ENCODE results near the gene PTGS1. TPM values are rescaled to one million over a fixed set of nuclear protein-coding genes. Genes with fewer than 3 reads are reported as not detected.
"Not testable (repeated sequence)": the region's sequence is repeated elsewhere in the genome, so short reads cannot be mapped to it uniquely, and the experiment has no call there.

PTGS1 gene
- 10 to 100 TPM in 1 of 2 donors, 1 to 10 TPM in 1; 7.8 to 25.4 TPM for total RNA-seq
- long read RNA-seq, full-length matches to known transcripts: 3 of 6 reads
- long read RNA-seq, partial matches to known transcripts: 2 of 6 reads
- long read RNA-seq, other reads (novel, unspliced or antisense): 1 of 6 reads

GRCh38 chr9:122370869-122371755, at the start of gene PTGS1:
Gene PTGS1, plus strand, starts transcription at chr9:122371024. Its CDS starts 61 bp downstream, at chr9:122371085.
- ATAC-seq (peak; percentile 79), DNase-seq (peak; percentile 70 to 73)
- intact Hi-C loops (cut with DNase I, micrococcal nuclease): loop anchor here in 1 of 2 donors (10.0 kb wide), 1 partner anchor 84 kb away; no protein-coding TSS in a partner anchor

- intact Hi-C loops (cut with DNase I, micrococcal nuclease): no loop called here
- ATAC-seq: no peak
- no peak for DNase-seq
Observed at GRCh38 chr9:122322553-122322952, 48.3 kb upstream of the PTGS1 start.

GRCh38 chr9:122324665-122325064, 46.2 kb upstream of the PTGS1 start:
- not testable (repeated sequence) for ATAC-seq, DNase-seq

DNA sequence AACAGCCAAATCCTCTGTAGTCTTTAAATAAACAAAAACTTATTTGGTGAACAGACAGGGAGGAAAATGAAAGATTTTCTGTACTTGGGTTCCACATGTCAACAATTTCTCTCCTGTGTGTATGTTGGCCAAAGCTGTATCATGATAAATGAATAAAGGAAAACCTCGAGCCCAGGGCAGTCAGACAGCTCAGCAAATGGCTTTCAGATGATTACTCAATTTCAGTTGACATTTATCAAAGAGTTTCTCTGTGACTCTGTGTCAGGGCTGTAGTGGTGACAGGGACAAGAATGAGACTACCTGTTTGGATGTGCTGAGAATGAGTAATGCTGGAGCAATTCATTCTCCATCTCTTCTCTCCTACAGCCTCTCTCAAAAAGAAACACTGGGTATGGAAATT, 45.7 kb upstream of the PTGS1 start:
- intact Hi-C loops (cut with DNase I, micrococcal nuclease): no loop called here
- ATAC-seq (no peak), DNase-seq (no peak)

More at GRCh38 chr9:122324665-122325064, 46.2 kb upstream of the PTGS1 start:
- intact Hi-C loops (cut with DNase I, micrococcal nuclease): not testable (repeated sequence)

DNA sequence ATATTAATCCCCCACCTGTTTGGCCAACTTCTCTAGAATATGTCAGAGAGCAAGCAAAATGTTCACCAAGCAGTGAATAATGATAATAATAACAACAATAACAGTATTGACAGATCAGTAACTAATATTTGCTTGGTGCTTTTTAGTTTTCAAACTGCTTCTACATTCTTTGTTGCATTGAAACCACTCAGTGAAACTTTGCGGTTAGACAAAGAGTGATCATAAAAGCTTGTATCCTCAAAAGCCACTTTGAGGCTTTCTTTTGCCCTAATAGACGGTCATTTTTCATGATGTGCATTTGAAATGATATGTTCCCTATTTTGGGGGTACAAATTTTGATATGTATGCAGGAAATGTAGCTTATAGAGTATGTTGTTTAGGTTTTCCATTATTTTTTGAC, 43.6 kb upstream of the PTGS1 start:
- intact Hi-C loops (cut with DNase I, micrococcal nuclease): no loop called here
- ATAC-seq: no peak
- DNase-seq: no peak

DNA sequence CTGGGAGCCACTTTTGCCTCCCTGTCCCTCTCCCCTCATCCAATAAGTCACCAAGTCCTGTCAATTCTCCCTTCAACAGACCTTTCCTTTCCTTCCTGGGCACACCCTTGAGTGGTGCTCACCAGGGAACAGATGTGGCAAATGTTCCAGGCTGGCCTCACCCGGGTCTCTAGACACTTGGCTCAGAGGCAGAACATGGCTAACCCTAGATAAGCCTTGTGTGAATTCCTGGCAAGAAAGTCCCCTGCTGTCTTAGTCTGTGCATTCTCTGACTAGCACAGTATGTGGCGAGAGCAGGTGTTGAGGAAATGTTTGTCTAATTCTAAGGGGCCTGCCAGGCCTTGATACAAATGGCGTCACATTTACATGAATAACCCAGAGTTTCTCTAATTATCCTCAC, 41.2 kb upstream of the PTGS1 start:
- intact Hi-C loops (cut with DNase I, micrococcal nuclease): no loop called here

DNA sequence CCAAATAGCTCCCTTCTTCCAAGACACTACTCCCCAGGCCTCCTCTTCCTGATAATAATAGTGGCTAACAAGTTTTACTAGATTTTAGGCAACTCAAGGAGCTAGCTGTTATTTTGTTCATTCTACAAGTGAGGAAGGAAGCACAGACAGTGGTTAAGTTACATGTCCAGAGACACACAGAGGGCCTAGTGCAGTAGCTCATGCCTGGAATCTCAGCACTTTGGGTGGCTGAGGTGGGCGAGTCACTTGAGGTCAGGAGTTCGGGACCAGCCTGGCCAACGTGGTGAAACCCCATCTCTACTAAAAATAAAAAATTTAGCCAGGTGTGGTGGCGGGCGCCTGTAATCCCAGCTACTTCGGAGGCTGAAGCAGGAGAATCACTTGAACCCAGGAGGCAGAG, 40.4 kb upstream of the PTGS1 start:
- ATAC-seq; DNase-seq; intact Hi-C loops (cut with DNase I, micrococcal nuclease): not testable (repeated sequence)

More for the DNA sequence above, 41.2 kb upstream of the PTGS1 start:
- ATAC-seq (no peak), DNase-seq (no peak)

DNA sequence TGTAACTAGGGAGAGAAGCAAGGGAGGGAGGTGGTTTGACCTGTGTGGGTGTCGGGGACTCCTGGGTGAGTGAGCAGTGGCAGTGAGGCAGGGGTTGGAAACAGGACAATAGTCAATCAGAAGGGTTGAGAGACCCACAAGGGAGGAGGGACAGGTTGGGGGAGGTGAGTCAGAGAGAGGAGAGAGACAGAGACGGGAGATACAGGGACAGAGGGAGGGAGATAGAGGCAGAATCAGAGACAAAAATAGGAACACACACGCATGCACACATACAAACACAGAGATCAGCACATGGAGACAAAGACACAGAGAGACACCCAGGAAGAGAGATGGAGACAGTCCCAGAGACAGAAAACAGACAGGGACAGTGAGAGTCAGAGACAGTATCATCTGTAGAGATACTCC, 39.3 kb upstream of the PTGS1 start:
- intact Hi-C loops (cut with DNase I, micrococcal nuclease): no loop called here
- DNase-seq (no peak), ATAC-seq (no peak)

DNA sequence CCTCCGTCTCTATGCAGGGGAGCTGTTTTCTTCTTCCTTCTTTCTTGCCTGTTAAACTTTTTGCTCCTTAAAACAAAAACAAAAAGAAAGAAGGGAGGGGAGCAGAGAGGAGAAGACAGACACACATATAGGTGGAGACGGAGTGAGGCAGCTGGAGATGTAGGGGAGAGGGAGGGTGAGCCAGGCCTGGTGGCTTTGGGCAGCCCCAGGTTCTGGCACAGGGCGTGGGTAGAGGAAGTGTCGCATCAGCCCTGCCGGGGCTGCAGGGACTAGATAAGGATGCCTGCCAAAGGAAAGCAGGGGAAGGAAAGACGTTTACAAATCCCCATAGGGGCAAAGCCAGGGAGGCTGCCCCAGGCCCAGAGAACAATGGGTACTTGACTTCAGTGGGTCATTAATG, 38.7 kb upstream of the PTGS1 start:
- intact Hi-C loops (cut with DNase I, micrococcal nuclease): no loop called here
- no peak for ATAC-seq
- no peak for DNase-seq

- intact Hi-C loops (cut with DNase I, micrococcal nuclease): no loop called here
- ATAC-seq (no peak), DNase-seq (no peak)
Observed at GRCh38 chr9:122332644-122333043, 38.2 kb upstream of the PTGS1 start.

DNA sequence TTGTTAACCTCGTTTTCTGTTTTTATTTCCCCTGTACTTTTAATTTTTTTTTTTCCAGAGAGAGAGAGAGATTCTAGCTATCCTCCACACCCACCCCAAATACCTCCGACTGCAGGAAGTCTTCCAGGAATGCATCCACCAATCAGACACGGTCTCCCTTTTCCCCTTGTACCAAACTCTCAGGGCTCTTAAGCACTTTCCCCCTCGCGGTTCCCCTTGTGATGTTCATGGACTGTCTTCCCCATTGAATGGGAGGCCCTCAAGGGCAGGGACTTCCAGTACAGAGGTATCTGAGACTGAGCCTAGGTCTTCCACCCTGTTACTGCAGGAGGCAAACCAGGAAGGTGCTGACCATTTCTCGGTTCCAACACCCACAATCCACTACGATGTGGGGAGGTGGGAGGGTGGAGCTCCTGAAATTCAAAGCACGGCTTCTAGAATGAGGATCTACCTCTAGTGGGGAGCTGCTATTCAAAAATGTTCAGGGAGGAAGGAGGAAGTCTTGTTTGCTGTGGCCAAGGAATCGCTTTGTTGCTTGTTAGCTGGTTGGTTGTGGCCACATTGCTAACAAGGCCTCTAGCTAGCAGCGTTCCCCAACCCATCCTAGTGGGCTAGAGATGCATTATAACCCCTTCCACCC, 37.5 kb upstream of the PTGS1 start:
- ATAC-seq (no peak), DNase-seq (no peak)
- intact Hi-C loops (cut with DNase I, micrococcal nuclease): no loop called here

GRCh38 chr9:122334916-122335315, 35.9 kb upstream of the PTGS1 start:
- ATAC-seq: no peak
- DNase-seq: no peak
- intact Hi-C loops (cut with DNase I, micrococcal nuclease): no loop called here

DNA sequence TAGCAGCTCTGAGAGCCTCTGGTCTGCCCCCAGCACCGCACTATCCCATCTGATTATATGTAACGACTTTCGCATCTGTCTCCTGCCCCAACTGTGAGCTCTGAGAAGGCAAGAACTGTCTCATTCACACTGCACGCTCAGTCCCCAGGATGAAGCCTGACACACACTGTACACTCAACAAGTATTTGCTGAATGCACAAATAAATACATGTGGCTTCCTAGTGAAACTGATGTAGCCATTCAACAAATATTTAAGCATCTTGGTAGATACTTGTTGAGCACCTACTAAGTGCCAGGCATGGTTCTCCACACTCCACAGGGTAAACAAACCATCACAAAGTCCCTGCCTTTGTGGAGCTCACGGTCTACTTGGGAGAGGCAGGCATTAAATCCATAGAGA, 34.6 kb upstream of the PTGS1 start:
- ATAC-seq: no peak
- intact Hi-C loops (cut with DNase I, micrococcal nuclease): no loop called here
- no peak for DNase-seq

DNA sequence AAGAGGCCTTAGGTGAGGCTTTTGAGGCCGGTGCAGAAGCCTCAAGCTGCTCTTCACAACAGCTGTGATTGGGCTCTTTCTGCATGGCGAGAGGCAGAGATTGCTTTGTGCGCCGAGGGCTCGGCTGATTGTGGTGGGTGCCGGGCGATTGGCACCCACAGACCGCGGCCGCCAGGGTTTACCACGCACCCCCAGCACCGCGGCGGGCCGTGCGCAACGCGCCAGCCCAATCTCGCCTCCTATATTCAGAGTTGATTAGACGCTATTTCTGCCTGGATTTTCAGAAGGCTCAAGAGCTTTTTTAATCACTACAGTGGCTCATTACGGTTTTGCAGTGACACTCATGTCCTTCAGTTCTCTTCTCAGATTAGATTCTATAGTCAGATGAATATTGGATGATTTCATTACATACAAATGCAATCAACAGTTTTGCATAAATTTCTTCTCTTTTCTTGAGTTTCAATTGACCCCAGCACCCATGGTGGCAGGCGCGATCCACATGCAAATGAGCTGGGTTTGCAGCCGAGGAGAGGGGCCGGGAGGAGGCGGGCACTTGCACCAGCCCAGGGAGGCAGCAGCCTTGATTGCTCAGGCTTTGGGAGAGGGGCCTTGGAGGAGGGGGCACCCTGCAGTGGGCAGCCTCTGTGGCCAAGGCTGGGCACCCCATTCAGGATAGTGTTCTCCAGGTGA, 33.8 kb upstream of the PTGS1 start:
- no peak for DNase-seq
- intact Hi-C loops (cut with DNase I, micrococcal nuclease): no loop called here

GRCh38 chr9:122337556-122337929, 33.3 kb upstream of the PTGS1 start:
- ATAC-seq (no peak), DNase-seq (no peak)
- intact Hi-C loops (cut with DNase I, micrococcal nuclease): no loop called here

More for the DNA sequence above, 33.8 kb upstream of the PTGS1 start:
- ATAC-seq: no peak

DNA sequence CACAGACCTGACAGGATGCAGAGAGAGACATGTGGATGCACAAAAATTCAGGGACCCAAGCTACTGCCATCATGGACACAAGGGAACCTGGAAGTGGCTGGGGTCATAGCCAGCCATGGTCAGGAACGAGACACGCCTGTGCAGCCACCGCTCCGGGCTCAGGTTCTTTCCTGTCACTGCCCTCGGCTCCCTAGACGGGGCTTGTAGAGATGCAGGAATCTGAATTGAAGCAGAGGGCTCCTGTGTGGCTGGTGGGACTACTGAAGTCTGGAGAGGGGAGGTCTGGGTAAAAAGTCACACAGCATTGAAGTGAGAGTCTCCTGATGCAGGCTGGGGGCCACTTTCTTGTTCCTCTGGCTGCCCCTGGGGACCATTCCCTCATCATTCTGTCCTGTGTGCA, 32.3 kb upstream of the PTGS1 start:
- intact Hi-C loops (cut with DNase I, micrococcal nuclease): no loop called here
- no peak for DNase-seq
- ATAC-seq: no peak

GRCh38 chr9:122338994-122339393, 31.8 kb upstream of the PTGS1 start:
- DNase-seq: no peak
- no peak for ATAC-seq
- intact Hi-C loops (cut with DNase I, micrococcal nuclease): no loop called here

DNA sequence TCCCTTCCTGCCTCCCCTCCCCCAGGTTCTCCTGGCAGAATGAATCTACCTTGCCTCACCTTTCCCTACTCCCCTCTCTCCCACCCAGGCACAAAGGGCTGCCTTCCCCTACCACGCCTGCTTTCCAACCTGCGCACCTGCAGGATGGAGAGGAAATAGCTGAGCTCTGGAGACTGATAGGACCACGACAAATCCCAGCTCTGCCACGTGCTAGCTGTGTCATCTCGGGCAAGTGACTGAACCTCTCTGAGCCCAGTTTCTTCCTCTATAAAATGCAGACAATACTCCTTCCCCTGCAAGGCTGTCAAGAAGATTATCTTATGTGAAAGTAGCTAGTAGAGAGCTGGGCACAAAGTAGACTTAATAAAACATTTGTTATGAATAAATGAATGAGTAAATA, 31.2 kb upstream of the PTGS1 start:
- intact Hi-C loops (cut with DNase I, micrococcal nuclease): no loop called here
- no peak for ATAC-seq

GRCh38 chr9:122340161-122340560, 30.7 kb upstream of the PTGS1 start:
- no peak for ATAC-seq
- intact Hi-C loops (cut with DNase I, micrococcal nuclease): loop anchor here in 1 of 2 donors (10.0 kb wide), 1 partner anchor 215 kb away; no protein-coding TSS in a partner anchor
- DNase-seq: no peak

More for the DNA sequence above, 31.2 kb upstream of the PTGS1 start:
- DNase-seq: no peak

All from left colon (tissue), 2 donors.